ENCODE measurements around the gene FYTTD1. TPM values are rescaled to one million over a fixed set of nuclear protein-coding genes. Genes with fewer than 3 reads are reported as not detected.

The FYTTD1 gene
- total and polyA plus RNA-seq, 2 donors (not counting 1 experiment from before 2014, with no cell fraction given): 44.3 to 63.4 TPM

DNA sequence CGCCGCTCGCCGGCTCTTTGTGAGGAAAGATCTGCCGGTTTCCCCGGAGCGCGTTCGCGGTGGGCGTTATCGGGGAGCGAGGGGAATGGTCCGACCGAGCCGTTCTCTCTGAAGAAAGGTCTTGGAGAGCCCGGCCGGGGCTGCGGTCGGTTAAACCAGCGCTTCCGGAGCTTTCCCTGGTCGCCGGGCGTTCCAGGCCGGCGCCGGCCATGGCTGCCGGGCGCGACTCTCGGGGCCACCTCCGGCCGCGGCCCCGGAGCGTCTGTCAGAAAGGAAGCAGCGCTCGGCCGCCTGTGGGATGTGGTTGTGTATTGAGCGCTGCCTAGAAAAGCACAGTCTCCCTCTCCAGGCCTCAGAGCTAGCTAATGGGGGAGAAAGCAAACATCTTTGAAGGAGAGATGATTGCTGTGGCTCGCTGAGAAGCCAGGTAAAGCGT lies 731 bp downstream of the FYTTD1 start:
- H3K27ac ChIP-seq (ENCODE audit: insufficient read depth, low read length): peak overlapping the region; percentile 82
- H3K36me3 ChIP-seq (ENCODE audit: control insufficient read depth, insufficient read depth, low read length): no peaks in the 10 kb centered on the region
- peak overlapping the region; percentile 83 for H3K4me2 ChIP-seq (ENCODE audit: extremely low read depth, insufficient read depth, low read length)
- peaks cover 49% of the 10 kb centered on the region for H3K79me2 ChIP-seq (ENCODE audit: control insufficient read depth, insufficient read depth, low read length)
- no peak for TF ChIP-seq EZH2 (IDR thresholded peaks at IDR 0.05; ENCODE audit: low read length, missing control alignments)
- TF ChIP-seq, protein P1, sequence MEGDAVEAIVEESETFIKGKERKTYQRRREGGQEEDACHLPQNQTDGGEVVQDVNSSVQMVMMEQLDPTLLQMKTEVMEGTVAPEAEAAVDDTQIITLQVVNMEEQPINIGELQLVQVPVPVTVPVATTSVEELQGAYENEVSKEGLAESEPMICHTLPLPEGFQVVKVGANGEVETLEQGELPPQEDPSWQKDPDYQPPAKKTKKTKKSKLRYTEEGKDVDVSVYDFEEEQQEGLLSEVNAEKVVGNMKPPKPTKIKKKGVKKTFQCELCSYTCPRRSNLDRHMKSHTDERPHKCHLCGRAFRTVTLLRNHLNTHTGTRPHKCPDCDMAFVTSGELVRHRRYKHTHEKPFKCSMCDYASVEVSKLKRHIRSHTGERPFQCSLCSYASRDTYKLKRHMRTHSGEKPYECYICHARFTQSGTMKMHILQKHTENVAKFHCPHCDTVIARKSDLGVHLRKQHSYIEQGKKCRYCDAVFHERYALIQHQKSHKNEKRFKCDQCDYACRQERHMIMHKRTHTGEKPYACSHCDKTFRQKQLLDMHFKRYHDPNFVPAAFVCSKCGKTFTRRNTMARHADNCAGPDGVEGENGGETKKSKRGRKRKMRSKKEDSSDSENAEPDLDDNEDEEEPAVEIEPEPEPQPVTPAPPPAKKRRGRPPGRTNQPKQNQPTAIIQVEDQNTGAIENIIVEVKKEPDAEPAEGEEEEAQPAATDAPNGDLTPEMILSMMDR (conservative IDR thresholded peaks at IDR 0.05 in 1 of 2, IDR thresholded peaks at IDR 0.05 in 1 of 2; ENCODE audit: low read depth in 1 of 2, low read length in 2 of 2): no peak
- H3K9ac ChIP-seq (ENCODE audit: insufficient read depth, low read length): peak overlapping the region; percentile 81
- peak; percentile 66 to 67 for DNase-seq (ENCODE audit: low read depth in 2 of 2)
- peak overlapping the region; percentile 65 to 95 (median 88) for H3K4me3 ChIP-seq (replicated peaks in 1 of 4; ENCODE audit: control extremely low read depth in 1 of 4, insufficient read depth in 1 of 4, low read depth in 3 of 4, low read length in 4 of 4)
- peak overlapping the region; percentile 15 for H2AFZ ChIP-seq (ENCODE audit: low read length)
- H3K27me3 ChIP-seq (ENCODE audit: control insufficient read depth, insufficient read depth, low read length): no peaks in the 10 kb centered on the region
- no peaks in the 10 kb centered on the region for H4K20me1 ChIP-seq (ENCODE audit: control insufficient read depth, extremely low read depth, insufficient read depth, low read length)
- no peaks in the 10 kb centered on the region for H3K9me3 ChIP-seq (ENCODE audit: control insufficient read depth, insufficient read depth, low read depth, low read length)
- H3K4me1 ChIP-seq (ENCODE audit: control insufficient read depth, extremely low read depth, insufficient read depth, low read length): peaks cover 7% of the 10 kb centered on the region

GRCh38 chr3:197750858-197751737 lies 1.4 kb downstream of the FYTTD1 start:
- Histone ChIP-seq H2AFZ (ENCODE audit: low read length) (peak overlapping the region; percentile 15), H3K4me1 (ENCODE audit: control insufficient read depth, extremely low read depth, insufficient read depth, low read length) (peaks cover 7% of the 10 kb centered on the region), H3K4me3 (replicated peaks in 1 of 4; ENCODE audit: control extremely low read depth in 1 of 4, insufficient read depth in 1 of 4, low read depth in 3 of 4, low read length in 4 of 4) (peak overlapping the region; percentile 65 to 95 (median 88)), H3K79me2 (ENCODE audit: control insufficient read depth, insufficient read depth, low read length) (peaks cover 54% of the 10 kb centered on the region), H4K20me1 (ENCODE audit: control insufficient read depth, extremely low read depth, insufficient read depth, low read length) (no peaks in the 10 kb centered on the region), H3K4me2 (ENCODE audit: extremely low read depth, insufficient read depth, low read length) (peak overlapping the region; percentile 83), H3K36me3 (ENCODE audit: control insufficient read depth, insufficient read depth, low read length) (no peaks in the 10 kb centered on the region), H3K9ac (ENCODE audit: insufficient read depth, low read length) (peak overlapping the region; percentile 81), H3K9me3 (ENCODE audit: control insufficient read depth, insufficient read depth, low read depth, low read length) (no peaks in the 10 kb centered on the region), H3K27ac (ENCODE audit: insufficient read depth, low read length) (peak overlapping the region; percentile 82), H3K27me3 (ENCODE audit: control insufficient read depth, insufficient read depth, low read length) (no peaks in the 10 kb centered on the region)
- TF ChIP-seq, protein P1 (conservative IDR thresholded peaks at IDR 0.05 in 1 of 2, IDR thresholded peaks at IDR 0.05 in 1 of 2; ENCODE audit: low read depth in 1 of 2, low read length in 2 of 2): no peak
- no peak for TF ChIP-seq EZH2 (IDR thresholded peaks at IDR 0.05; ENCODE audit: low read length, missing control alignments)
- DNase-seq (ENCODE audit: low read depth in 2 of 2): peak; percentile 45 to 53

DNA sequence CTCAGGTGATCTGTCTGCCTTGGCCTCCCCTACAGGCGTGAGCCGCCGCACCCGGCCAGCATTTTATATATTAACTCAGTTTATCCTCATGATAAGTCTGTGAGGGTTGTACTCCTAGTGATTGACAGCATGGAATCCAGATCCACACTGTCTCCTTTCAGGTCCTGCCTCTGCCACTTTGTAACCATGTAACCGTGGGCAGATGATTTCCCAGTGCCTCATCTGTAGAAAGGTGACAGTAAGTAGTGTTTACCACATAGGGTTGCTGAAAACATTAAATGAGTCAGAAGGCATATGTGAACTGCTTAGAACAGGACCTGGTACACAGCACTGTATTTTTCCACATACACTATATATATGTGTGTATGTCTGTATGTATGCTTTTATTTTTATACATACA lies 2.4 kb downstream of the FYTTD1 start:
- Histone ChIP-seq H3K9ac (ENCODE audit: insufficient read depth, low read length) (no peak overlapping the region), H3K4me3 (replicated peaks in 1 of 4; ENCODE audit: control extremely low read depth in 1 of 4, insufficient read depth in 1 of 4, low read depth in 3 of 4, low read length in 4 of 4) (peak overlapping the region in 3 of 4 experiments; percentile 6 to 94 (median 82)), H3K9me3 (ENCODE audit: control insufficient read depth, insufficient read depth, low read depth, low read length) (no peaks in the 10 kb centered on the region), H3K4me1 (ENCODE audit: control insufficient read depth, extremely low read depth, insufficient read depth, low read length) (peaks cover 7% of the 10 kb centered on the region), H4K20me1 (ENCODE audit: control insufficient read depth, extremely low read depth, insufficient read depth, low read length) (no peaks in the 10 kb centered on the region), H3K27ac (ENCODE audit: insufficient read depth, low read length) (no peak overlapping the region), H2AFZ (ENCODE audit: low read length) (no peak overlapping the region), H3K4me2 (ENCODE audit: extremely low read depth, insufficient read depth, low read length) (peak overlapping the region; percentile 83), H3K36me3 (ENCODE audit: control insufficient read depth, insufficient read depth, low read length) (no peaks in the 10 kb centered on the region), H3K27me3 (ENCODE audit: control insufficient read depth, insufficient read depth, low read length) (no peaks in the 10 kb centered on the region), H3K79me2 (ENCODE audit: control insufficient read depth, insufficient read depth, low read length) (peaks cover 61% of the 10 kb centered on the region)
- TF ChIP-seq, protein P1 (conservative IDR thresholded peaks at IDR 0.05 in 1 of 2, IDR thresholded peaks at IDR 0.05 in 1 of 2; ENCODE audit: low read depth in 1 of 2, low read length in 2 of 2): no peak
- TF ChIP-seq EZH2 (IDR thresholded peaks at IDR 0.05; ENCODE audit: low read length, missing control alignments): no peak
- DNase-seq (ENCODE audit: low read depth in 2 of 2): no peak
